GM12878 (cell line): ENCODE data around the gene LRRK1.

Experiments used
- ATF2 ChIP-seq: IDR thresholded peaks from 2 replicates; pipeline ENCODE4 v1.6.1; 2012; ENCODE audit warnings: low read length, inconsistent platforms
- CHD1 ChIP-seq: IDR thresholded peaks from 2 replicates; pipeline ENCODE4 v1.6.1; 2012; ENCODE audit warnings: low read depth, low read length, improper control_type of control experiment
- CTCF ChIP-seq, 3 experiments: IDR thresholded peaks in 2 of 3; conservative IDR thresholded peaks in 1 of 3; 2 replicates each; pipeline ENCODE4 v1.5.1; 2011; ENCODE audit warnings: low read depth in 3 of 3, low read length in 3 of 3, mild to moderate bottlenecking in 3 of 3, control low read depth in 2 of 3, moderate library complexity in 2 of 3, inconsistent platforms in 1 of 3, mixed read lengths in 1 of 3; ENCODE audit not compliant: control insufficient read depth in 2 of 3, insufficient read depth in 1 of 3; ENCODE audit errors: extremely low read depth in 1 of 3
- ESRRA ChIP-seq: IDR thresholded peaks from 2 replicates; pipeline ENCODE4 v1.6.1; 2012; ENCODE audit warnings: mild to moderate bottlenecking, low read length, improper control_type of control experiment
- EZH2 ChIP-seq: IDR thresholded peaks from 2 replicates; pipeline ENCODE4 v1.6.1; 2012; ENCODE audit warnings: low read depth, mild to moderate bottlenecking, control low read depth, inconsistent platforms, low read length, borderline replicate concordance; ENCODE audit not compliant: control insufficient read depth
- FOXM1 ChIP-seq: IDR thresholded peaks from 2 replicates; pipeline ENCODE4 v1.6.1; 2012; ENCODE audit warnings: low read depth, mild to moderate bottlenecking, inconsistent platforms, low read length, moderate library complexity
- JUND ChIP-seq: IDR thresholded peaks from 2 replicates; pipeline ENCODE4 v1.6.1; 2012; ENCODE audit warnings: low read depth, mild to moderate bottlenecking, low read length, improper control_type of control experiment, moderate library complexity
- MAX ChIP-seq: IDR thresholded peaks from 2 replicates; pipeline ENCODE4 v1.6.1; 2012; ENCODE audit warnings: low read depth, low read length, improper control_type of control experiment
- POLR2A ChIP-seq: IDR thresholded peaks from 2 replicates; pipeline ENCODE4 v1.6.1; 2011; ENCODE audit warnings: low read depth, mild to moderate bottlenecking, low read length
- POU2F2 ChIP-seq: IDR thresholded peaks from 3 replicates; pipeline ENCODE4 v1.6.1; 2011; ENCODE audit warnings: low read depth, mild to moderate bottlenecking, low read length, borderline replicate concordance
- RCOR1 ChIP-seq: conservative IDR thresholded peaks from 2 replicates; pipeline ENCODE4 v1.6.1; 2012; ENCODE audit warnings: low read depth, low read length, improper control_type of control experiment
- SIN3A ChIP-seq: IDR thresholded peaks from 2 replicates; pipeline ENCODE4 v1.6.1; 2012; ENCODE audit warnings: low read depth, low read length, improper control_type of control experiment
- TAF1 ChIP-seq: IDR thresholded peaks from 2 replicates; pipeline ENCODE4 v1.6.1; 2011; ENCODE audit warnings: mild to moderate bottlenecking, low read depth, low read length, borderline replicate concordance
- TCF12 ChIP-seq: IDR thresholded peaks from 2 replicates; pipeline ENCODE4 v1.6.1; 2011; ENCODE audit warnings: low read depth, mild to moderate bottlenecking, low read length

GRCh38 chr15:101119181-101119580 is 200.0 kb downstream of the LRRK1 start:
- TF ChIP-seq ESRRA (no peak), CTCF (IDR thresholded peaks at IDR 0.05 in 2 of 3, conservative IDR thresholded peaks at IDR 0.05 in 1 of 3; ENCODE audit: control insufficient read depth in 2 of 3, extremely low read depth in 1 of 3, insufficient read depth in 1 of 3, low read depth in 3 of 3, low read length in 3 of 3) (no peak), JUND (no peak), EZH2 (no peak), SIN3A (no peak), POU2F2 (no peak), ATF2 (no peak), MAX (no peak), FOXM1 (no peak), POLR2A (no peak), RCOR1 (no peak), TAF1 (no peak), CHD1 (no peak), TCF12 (no peak)
